IMR-90 (cell line): ENCODE measurements around the gene RARB. TPM values are rescaled to one million over a fixed set of nuclear protein-coding genes. Genes with fewer than 3 reads are reported as not detected.

Source experiments
- ATAC-seq: fragments of 200-7000 bp; cut with Tn5 transposase; 2 replicates; pipeline ENCODE4 v1.9.1; 2020; ENCODE audit warnings: low read depth, mild to moderate bottlenecking, moderate library complexity
- BruUV-seq: library from RNA; stranded (reverse); fragments of 400-500 nt; replicated peaks from 2 replicates; lab custom pipeline; 2021; lab: Mats Ljungman, UMichigan
- CTCF ChIA-PET: fragments of 300-600 bp; formaldehyde crosslinking; extraction: SDS; loops from one replicate; lab custom pipeline; 2021; ENCODE audit warnings: antibody characterized with exemption; lab: Yijun Ruan, JAX
- POLR2A ChIA-PET: fragments of 300-600 bp; sonication (Branson Sonifier 250); formaldehyde crosslinking; loops from one replicate; lab custom pipeline; 2022; ENCODE audit warnings: antibody characterized with exemption; ENCODE audit not compliant: unreplicated experiment; lab: Charles Lee
- DNase-seq: peaks from one replicate; pipeline ENCODE4 v3.0.0; 2013
- H2AFZ ChIP-seq: replicated peaks from 2 replicates; pipeline ENCODE3; 2013; ENCODE audit warnings: low read length, mild to moderate bottlenecking; ENCODE audit not compliant: poor library complexity
- H2AK5ac ChIP-seq: 2 replicates; pipeline ENCODE4 v1.6.1; 2013; ENCODE audit warnings: low read depth, low read length, inconsistent platforms
- H2AK9ac ChIP-seq: replicated peaks from 2 replicates; pipeline ENCODE3; 2013; ENCODE audit warnings: mild to moderate bottlenecking, low read depth, low read length, moderate library complexity; ENCODE audit not compliant: poor library complexity
- H2BK120ac ChIP-seq: 2 replicates; pipeline ENCODE4 v1.6.1; 2013; ENCODE audit warnings: low read depth, low read length, inconsistent platforms
- H2BK15ac ChIP-seq: 3 replicates; pipeline ENCODE4 v1.6.1; 2013; ENCODE audit warnings: low read depth, low read length, inconsistent platforms
- H2BK20ac ChIP-seq: 2 replicates; pipeline ENCODE4 v1.6.1; 2013; ENCODE audit warnings: low read depth, mild to moderate bottlenecking, inconsistent platforms, low read length, moderate library complexity
- H2BK5ac ChIP-seq: 2 replicates; pipeline ENCODE4 v1.6.1; 2013; ENCODE audit warnings: mild to moderate bottlenecking, low read depth, low read length, inconsistent platforms; ENCODE audit not compliant: poor library complexity, severe bottlenecking
- H3K14ac ChIP-seq: replicated peaks from 2 replicates; pipeline ENCODE4 v1.6.1; 2013; ENCODE audit warnings: low read depth, low read length, inconsistent platforms
- H3K18ac ChIP-seq: 2 replicates; pipeline ENCODE4 v1.6.1; 2013; ENCODE audit warnings: low read depth, low read length, control low read depth
- H3K23ac ChIP-seq: 2 replicates; pipeline ENCODE4 v1.6.1; 2013; ENCODE audit warnings: low read depth, low read length, inconsistent platforms
- H3K27ac ChIP-seq: 2 replicates; pipeline ENCODE4 v1.5.1; 2013; ENCODE audit warnings: mild to moderate bottlenecking, control low read depth, low read length; ENCODE audit not compliant: insufficient read depth
- H3K27me3 ChIP-seq: 2 replicates; pipeline ENCODE4 v1.6.1; 2013; ENCODE audit warnings: low read length; ENCODE audit not compliant: control insufficient read depth, insufficient read depth
- H3K36me3 ChIP-seq: 2 replicates; pipeline ENCODE4 v1.6.1; 2013; ENCODE audit warnings: low read length, mixed read lengths; ENCODE audit not compliant: control insufficient read depth, insufficient read depth
- H3K4ac ChIP-seq: 2 replicates; pipeline ENCODE4 v1.6.1; 2013; ENCODE audit warnings: low read depth, low read length, inconsistent platforms
- H3K4me1 ChIP-seq: 2 replicates; pipeline ENCODE4 v1.6.1; 2013; ENCODE audit warnings: low read length, mixed read lengths; ENCODE audit not compliant: control insufficient read depth, insufficient read depth
- H3K4me2 ChIP-seq: 2 replicates; pipeline ENCODE4 v1.6.1; 2013; ENCODE audit warnings: low read depth, mild to moderate bottlenecking, control low read depth, low read length, moderate library complexity
- H3K4me3 ChIP-seq: 2 replicates; pipeline ENCODE4 v1.5.1; 2013; ENCODE audit warnings: low read depth, mild to moderate bottlenecking, control low read depth, low read length, moderate library complexity; ENCODE audit not compliant: insufficient read depth
- H3K56ac ChIP-seq: 2 replicates; pipeline ENCODE4 v1.6.1; 2013; ENCODE audit warnings: low read length, inconsistent platforms; ENCODE audit not compliant: insufficient read depth; ENCODE audit errors: extremely low read depth
- H3K79me1 ChIP-seq, 2 experiments: 2 replicates each; pipeline ENCODE4 v1.6.1; 2013; ENCODE audit warnings: low read length in 2 of 2, inconsistent platforms in 1 of 2, low read depth in 1 of 2
- H3K9ac ChIP-seq: 2 replicates; pipeline ENCODE4 v1.6.1; 2013; ENCODE audit warnings: low read depth, low read length, control low read depth
- H3K9me1 ChIP-seq: 2 replicates; pipeline ENCODE4 v1.6.1; 2013; ENCODE audit warnings: low read length, inconsistent platforms; ENCODE audit not compliant: insufficient read depth
- H3K9me3 ChIP-seq: 2 replicates; pipeline ENCODE4 v1.6.1; 2013; ENCODE audit warnings: low read length; ENCODE audit not compliant: control insufficient read depth, insufficient read depth
- H4K20me1 ChIP-seq: 2 replicates; pipeline ENCODE4 v1.6.1; 2013; ENCODE audit warnings: low read length, inconsistent platforms; ENCODE audit not compliant: insufficient read depth
- H4K5ac ChIP-seq: 2 replicates; pipeline ENCODE4 v1.6.1; 2013; ENCODE audit warnings: mild to moderate bottlenecking, low read depth, low read length, control low read depth
- H4K8ac ChIP-seq, 2 experiments: 2 replicates each; pipeline ENCODE4 v1.6.1; 2013; ENCODE audit warnings: low read depth in 2 of 2, low read length in 2 of 2, control low read depth in 1 of 2, inconsistent platforms in 1 of 2
- H4K91ac ChIP-seq: 2 replicates; pipeline ENCODE4 v1.6.1; 2013; ENCODE audit warnings: low read depth, low read length, inconsistent platforms; ENCODE audit not compliant: insufficient read depth
- RCOR1 ChIP-seq: IDR thresholded peaks from 2 replicates; pipeline ENCODE4 v1.6.1; 2012; ENCODE audit warnings: mild to moderate bottlenecking, low read length, improper control_type of control experiment; ENCODE audit not compliant: insufficient replicate concordance
- WGBS, 2 experiments: methylation state at CpG; one replicate each; pipeline versions ENCODE4 v1.1.5 to v1.1.7; 2013; ENCODE audit warnings: missing lambda C conversion rate in 2 of 2; ENCODE audit not compliant: insufficient read length in 1 of 2; ENCODE audit errors: extremely low coverage in 2 of 2; 5-methylcytosine and 5-hydroxymethylcytosine counted together
- dilution Hi-C: fragments of 300-500 bp; cut with HindIII; formaldehyde crosslinking; loops from one replicate; pipeline ENCODE4 v1.14.3; 2018; ENCODE audit warnings: low sequenced_read_pairs; ENCODE audit not compliant: unreplicated experiment
- in situ Hi-C: fragments of 300-500 bp; cut with MboI; formaldehyde crosslinking; loops from 3 replicates; pipeline ENCODE4 v1.14.3; 2019; ENCODE audit warnings: low sequenced_read_pairs, inconsistent platforms, mixed read lengths
- intact Hi-C: fragments of 100-400 bp; cut with micrococcal nuclease; formaldehyde crosslinking; loops from 2 replicates; pipeline ENCODE4 v1.10.0; 2022
- polyA plus RNA-seq, 3 experiments: library from polyadenylated mRNA; depleted of rRNA; stranded (reverse); fragments of >200 nt; gene quantifications; 2 replicates each; pipeline ENCODE4 v1.2.3, GENCODE V29; 2012; ENCODE audit warnings: low replicate concordance in 1 of 3
- total RNA-seq: library from RNA; depleted of rRNA; stranded (reverse); fragments of >200 nt; gene quantifications from 2 replicates; pipeline ENCODE4 v1.2.3, GENCODE V29; 2012

Gene RARB
- total and polyA plus RNA-seq, 2 of the 4 experiments (the other 2 are of a cell fraction): 0.53 to 1.4 TPM

DNA sequence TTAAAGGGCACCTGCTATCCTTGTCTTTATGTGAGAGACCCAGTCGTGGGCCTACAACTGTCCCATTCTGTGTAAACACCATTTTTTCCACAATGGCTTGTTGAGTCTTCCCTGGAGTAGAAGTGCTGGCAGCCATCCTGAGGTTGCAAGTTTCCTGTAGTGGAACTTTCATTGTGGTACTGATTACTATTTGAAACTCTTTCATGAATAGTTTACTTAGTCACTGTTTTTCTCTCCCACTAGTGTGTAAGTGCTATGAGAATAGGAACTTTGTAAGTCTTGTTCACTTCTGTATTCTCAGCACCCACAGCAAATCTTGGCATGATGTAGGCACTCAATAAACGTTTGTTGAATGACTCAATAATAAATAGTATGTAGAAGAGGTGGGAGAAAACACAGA lies 48.6 kb downstream of the RARB start:
- no peak overlapping the region for H2AK9ac ChIP-seq
- no peaks in the 10 kb centered on the region for H3K9me3 ChIP-seq
- H3K14ac ChIP-seq: no peak overlapping the region
- H3K18ac ChIP-seq: no peak overlapping the region
- no peaks in the 10 kb centered on the region for H3K4me1 ChIP-seq
- H3K9ac ChIP-seq: no peak overlapping the region
- H3K56ac ChIP-seq: no peak overlapping the region
- no peak for DNase-seq
- no peak overlapping the region for H3K27ac ChIP-seq
- dilution Hi-C loops (no loop called here), intact Hi-C loops (no loop called here), in situ Hi-C loops (no loop called here)
- TF ChIP-seq RCOR1: no peak
- no CpG with 5 or more reads among the region's 2 CpGs for WGBS, 2 experiments
- no peak overlapping the region for H2AK5ac ChIP-seq
- CTCF ChIA-PET: no interaction called here
- no peak overlapping the region for H4K91ac ChIP-seq
- H2BK120ac ChIP-seq: no peak overlapping the region
- H3K4me2 ChIP-seq: no peak overlapping the region
- ATAC-seq: no peak
- no peak overlapping the region for H2BK15ac ChIP-seq
- no peaks in the 10 kb centered on the region for H3K79me1 ChIP-seq
- H4K5ac ChIP-seq: no peak overlapping the region
- no peak overlapping the region for H3K23ac ChIP-seq
- H3K4me3 ChIP-seq: no peak overlapping the region
- H3K27me3 ChIP-seq: no peaks in the 10 kb centered on the region
- H4K20me1 ChIP-seq: no peaks in the 10 kb centered on the region
- no peak overlapping the region for H3K4ac ChIP-seq
- POLR2A ChIA-PET: no interaction called here
- no TSS peak for BruUV-seq
- H4K8ac ChIP-seq: no peak overlapping the region
- H2BK5ac ChIP-seq: no peak overlapping the region
- no peak overlapping the region for H2AFZ ChIP-seq
- no peaks in the 10 kb centered on the region for H3K36me3 ChIP-seq
- H3K9me1 ChIP-seq: no peaks in the 10 kb centered on the region; the same call in 1 of the 2 replicates
- H2BK20ac ChIP-seq: no peak overlapping the region
